Measurements from ENCODE around the gene USP20.

Gene USP20

DNA sequence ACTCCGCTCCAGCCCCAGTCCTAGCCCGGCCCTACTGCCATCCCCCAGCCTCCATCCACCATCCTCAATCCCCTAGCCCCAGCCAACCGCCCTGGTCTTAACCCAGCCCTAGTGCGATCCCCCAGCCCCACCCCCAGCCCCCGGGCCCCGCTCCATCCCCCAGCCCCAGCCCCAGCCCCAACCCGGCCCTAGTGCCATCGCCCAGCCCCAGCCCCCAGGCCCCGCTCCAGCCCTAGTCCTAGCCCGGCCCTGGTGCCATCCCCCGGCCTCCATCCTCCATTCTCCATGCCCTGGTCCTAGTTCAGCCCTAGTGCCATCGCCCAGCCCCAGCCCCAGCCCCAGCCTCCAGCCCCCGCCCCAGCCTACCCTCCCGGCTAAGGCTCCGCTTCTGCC lies 11.7 kb upstream of the USP20 start:
- DNase-seq (ENCODE audit: low read depth in 3 of 3) = no peak

DNA sequence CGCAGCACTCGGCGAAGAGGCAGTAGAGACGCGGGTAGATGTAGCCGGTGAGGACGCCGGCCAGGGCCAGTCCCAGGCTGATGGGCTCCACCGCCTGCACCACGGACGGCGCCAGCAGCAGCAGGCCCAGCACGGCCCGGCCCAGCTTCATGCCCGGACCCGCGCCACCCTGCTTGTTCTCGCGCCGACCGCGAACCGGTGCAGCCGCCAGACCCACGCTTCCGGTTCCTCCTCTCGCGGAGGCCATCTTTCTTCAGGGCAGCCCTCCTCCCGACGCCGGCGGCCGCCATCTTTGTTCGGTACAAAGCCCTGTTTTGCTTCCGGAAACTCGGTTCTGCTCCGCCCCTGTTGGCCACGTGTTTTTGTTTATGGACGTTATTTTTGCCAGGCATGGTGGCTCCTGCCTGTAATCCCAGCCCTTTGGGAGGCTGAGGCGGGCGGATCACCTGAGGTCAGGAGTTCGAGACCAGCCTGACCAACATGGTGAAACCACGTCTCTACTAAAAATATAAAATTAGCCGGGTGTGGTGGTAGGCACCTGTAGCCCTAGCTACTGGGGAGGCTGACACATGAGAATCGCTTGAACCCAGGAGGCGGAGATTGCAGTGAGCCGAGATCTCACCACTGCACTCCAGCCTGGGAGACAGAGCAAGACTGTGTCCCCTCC lies 11.2 kb upstream of the USP20 start, which contains the start of gene TOR1A:
TOR1A (minus strand) TSS at position 202 of the 667 bp plus-strand sequence; CDS start at position 151, 51 bp downstream.
- DNase-seq (ENCODE audit: low read depth in 3 of 3) = peak; percentile 84 to 91 (median 88)

DNA sequence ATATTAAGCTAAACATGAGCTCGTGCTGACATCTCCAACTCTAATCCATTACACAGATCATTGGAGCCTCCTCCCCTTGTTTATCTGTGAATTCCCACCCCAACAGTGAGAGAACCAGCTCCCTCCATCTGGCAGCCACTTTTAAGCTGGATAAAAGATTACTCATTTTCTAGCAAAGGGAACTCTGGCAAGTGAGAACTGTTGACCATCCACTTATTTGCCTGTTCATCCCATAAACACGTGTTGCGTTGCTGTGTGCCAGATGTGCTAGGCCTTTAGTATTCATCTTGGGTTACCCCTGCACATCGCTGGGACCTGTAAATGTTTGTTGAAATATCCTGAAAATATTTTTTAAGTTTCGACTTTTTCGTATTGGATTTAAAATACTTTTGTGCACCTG lies 8.9 kb upstream of the USP20 start:
- no peak for DNase-seq (ENCODE audit: low read depth in 3 of 3)

DNA sequence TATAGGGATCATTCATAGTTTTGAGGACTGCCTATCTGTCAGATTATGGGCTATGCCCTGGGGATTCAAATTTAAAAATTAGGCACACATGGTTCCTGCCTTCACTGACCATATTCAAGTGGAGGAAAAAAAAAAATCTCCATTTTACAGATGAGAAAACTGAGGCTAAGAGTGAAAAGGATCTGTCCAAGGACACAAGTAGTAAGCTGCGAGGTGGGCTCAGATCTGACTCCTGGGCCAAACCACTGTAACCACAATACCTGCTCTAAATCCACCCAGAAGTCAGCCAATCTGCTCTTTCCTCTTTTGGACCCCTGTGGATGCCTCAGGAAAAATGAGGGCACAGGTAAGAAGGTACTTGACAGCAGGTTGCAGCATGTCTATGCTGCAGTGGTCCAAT lies 8.5 kb upstream of the USP20 start:
- DNase-seq (ENCODE audit: low read depth in 3 of 3) = no peak

DNA sequence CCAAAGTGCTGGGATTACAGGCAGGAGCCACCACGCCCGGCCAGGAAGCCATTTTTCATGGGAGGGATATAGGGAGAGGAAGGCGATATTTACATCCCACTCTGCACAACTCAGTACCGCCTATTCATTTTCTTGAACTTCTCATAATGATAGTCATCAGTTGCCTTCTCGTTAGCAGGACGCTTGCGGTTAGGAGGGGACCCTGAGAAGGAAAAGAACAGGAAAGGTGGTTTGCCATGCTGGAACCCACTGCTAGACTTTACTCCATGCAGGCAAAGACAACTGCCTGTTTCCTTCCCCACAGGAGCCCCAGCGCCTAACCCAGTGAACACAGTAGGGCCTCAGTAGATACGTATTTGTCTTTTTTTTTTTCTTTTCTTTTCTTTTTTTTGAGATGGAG lies 7.2 kb upstream of the USP20 start:
- no peak for DNase-seq (ENCODE audit: low read depth in 3 of 3)

DNA sequence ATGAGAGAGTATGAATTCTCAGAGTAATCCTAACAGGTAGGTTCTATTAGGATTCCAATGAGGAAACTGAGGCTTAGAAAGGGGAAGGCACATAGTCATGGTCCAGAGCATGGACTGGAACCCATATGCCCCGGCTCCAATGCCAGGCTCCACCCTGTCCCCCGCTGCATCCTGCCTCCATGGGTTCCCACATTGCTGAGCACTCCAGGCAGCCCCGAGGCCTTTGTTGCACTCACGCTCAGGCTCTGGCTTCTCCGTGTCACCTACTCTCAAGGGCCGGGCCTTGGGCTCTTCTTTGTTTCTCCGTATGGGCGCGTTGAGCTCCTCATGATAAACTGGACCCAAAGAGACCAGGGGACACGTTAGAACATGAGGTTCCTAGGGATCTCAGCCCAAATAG lies 6.3 kb upstream of the USP20 start:
- DNase-seq (ENCODE audit: low read depth in 3 of 3) = no peak

DNA sequence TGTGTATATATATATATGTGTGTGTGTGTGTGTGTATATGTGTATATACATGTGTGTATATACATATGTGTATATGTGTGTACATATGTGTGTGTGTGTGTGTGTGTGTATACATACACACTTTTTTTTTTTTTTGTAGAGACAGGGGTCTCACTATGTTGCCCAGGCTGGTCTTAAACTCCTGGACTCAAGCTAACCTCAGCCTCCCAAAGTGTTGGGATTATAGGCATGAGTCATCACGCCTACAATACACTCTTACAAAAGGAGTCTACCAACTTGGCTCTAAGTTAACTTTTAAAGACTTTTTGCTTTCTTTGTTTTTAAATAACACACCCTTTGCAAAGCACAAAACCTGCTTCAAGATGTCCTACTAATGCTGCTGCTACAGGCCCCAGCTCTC lies 2.3 kb upstream of the USP20 start:
- no peak for DNase-seq (ENCODE audit: low read depth in 3 of 3)

DNA sequence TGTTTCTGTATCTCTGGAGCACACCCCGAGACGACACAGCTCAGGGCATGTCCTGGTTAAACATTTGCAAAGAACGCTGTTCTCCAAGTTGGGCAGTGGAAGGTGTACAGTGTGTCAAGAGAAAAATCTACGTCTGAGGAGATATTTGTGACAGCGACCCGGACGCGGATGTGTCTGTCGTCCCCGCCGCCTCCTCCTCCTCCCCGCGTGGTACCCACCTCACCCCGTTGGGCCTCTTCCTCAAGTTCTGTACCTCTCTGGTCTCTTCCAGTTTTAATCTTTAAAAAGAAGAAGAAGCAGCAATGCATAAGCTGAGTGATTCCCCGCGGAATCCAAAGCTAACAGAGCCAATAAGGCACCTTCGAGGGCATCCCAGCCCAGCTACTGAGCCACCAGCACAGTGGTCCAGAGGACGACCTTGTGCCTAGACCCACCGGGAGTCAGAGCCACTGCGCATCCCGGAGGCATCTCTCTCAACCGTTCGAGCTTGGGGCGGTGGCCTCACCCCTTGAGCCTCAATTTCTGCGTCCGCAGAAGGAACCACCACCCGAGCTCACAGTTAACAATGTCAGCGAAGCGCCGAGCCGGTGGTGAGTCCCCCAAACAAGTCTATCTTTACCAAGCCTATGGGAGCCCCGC lies 650 bp upstream of the USP20 start:
- peak in 1 of 3 experiments; percentile 32 for DNase-seq (ENCODE audit: low read depth in 3 of 3)

DNA sequence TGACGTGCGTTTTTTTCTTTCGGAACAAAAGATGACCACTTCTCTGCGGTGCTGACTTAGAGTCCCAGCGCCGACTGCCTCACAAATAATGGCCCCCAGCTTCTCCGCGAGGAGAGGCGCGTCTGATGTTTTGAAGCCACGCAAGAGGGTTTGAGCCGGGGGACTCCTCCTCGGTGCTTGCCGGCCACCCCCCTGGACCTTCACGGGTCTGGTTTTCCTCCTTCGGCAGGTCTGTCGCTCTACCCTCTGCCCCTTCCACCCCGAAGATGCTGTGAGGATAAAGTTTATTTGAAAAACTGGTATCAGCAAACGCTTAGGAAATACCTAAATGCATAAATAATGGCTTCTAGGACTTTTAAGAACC lies 584 bp downstream of the USP20 start:
- DNase-seq (ENCODE audit: low read depth in 3 of 3) = no peak

DNA sequence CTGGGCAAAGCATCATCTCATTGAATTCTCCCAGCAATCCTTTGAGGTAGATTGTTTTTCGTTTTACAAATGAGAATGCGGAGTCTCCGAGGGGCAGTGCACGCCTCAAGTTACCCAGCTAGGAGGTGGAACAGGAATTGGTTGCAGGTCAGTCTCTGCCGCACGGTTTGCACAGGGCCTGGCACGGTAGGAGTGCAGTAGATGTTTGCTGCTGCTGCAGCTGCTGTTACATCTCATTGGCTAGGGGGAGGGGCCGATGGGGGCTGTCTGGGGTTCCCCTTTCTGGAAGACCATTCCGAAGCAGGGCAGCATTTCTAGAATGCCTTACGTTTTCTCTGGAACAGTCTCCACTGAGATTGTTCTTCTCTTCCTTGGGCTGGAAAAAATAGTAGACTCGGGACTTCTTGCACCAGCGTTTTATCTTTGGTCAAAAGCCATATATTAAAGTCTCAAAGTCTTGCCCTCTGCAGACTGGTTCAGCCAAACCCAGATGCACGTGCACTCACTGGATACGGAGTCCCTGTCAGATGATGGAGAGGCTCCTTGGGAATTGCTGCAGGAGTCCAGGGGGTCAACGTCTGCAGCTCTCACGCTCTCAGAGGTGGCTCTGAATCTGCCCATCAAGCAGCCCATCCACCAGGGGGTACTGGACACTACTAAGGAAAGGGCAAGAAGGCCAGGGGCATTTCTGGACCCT lies 1.2 kb downstream of the USP20 start:
- DNase-seq (ENCODE audit: low read depth in 3 of 3) = peak in 1 of 3 experiments; percentile 45

DNA sequence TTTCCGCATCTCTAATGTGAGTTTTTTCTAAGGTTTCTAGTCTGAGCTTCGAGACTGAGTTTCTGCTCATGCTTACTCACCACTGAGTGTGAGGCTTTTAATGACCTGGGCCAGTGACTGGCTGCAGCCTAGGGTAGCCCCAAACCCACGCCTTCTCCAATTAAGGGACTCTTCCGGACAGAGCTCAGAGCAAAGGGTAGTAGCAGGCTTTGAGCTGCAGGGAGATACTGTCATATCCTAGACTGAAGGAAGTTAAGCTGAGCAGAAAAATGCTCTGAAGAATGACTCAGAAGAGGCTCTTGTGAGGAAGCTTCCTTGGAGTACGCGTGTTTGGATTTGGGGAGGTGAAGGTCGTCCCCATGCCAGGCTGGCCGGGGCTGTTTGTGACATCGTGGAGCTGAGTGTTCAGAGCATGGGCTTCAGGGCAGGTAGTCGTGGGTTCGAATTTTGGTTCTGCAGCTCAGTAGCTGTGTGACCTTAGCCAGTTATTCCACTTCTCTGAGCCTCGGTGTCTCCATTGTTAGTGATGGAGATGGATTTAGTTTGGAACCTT lies 3.5 kb downstream of the USP20 start:
- DNase-seq (ENCODE audit: low read depth in 3 of 3) = peak in 1 of 3 experiments; percentile 40

DNA sequence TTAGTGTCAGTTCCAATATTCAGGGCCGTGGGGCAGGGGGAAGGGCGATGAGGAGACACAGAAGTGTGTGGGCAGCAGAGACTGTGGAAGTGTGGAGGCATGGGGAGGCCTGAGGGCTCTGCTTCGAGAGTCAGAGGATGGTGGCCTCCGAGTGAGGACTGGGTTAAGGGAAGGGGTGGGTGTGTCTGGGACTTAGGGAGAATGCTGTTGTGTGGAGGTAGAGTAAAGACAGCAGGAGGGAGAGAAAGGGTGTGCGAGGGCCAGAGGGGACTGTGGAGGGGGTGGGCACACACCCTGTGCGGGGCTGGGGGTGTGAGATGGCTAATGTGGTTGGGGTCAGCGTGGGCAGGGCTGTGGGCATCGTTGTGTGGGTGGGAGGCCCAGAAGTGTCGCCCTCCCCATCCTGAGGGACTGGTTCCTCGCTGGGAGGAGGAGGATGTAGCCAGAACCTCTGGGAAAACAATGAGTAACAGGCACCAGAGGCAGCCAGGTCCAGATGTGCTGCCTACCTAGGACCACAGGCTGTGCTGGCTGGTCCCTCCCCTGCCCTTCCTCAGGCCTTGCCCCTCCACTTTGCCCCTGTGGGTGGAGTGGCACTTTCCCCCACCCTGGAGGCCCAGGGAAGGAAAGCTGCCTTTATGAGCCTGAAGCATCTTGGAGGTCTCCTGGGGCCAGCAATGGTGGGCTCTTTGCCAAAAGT lies 4.2 kb downstream of the USP20 start:
- DNase-seq (ENCODE audit: low read depth in 3 of 3) = no peak

DNA sequence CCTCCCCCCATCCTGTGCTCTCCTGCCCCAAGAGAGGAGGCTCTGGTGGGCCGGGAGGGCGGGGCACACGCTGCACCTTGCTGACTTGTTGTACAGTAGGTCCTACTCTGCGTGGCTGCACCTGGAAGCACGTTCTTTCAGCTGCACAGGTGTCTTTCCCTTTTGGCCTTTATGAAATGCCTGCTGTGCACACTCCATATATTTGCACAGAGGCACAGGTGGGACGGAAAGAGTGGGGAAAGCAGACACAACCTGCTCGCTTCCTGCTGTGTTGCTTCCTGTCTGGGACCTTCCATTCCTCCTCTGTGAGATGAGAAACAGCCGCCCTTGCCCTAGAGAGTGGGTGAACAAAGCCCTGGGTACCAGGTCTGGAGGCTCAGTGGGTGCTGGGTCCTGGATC lies 4.8 kb downstream of the USP20 start:
- DNase-seq (ENCODE audit: low read depth in 3 of 3) = no peak

DNA sequence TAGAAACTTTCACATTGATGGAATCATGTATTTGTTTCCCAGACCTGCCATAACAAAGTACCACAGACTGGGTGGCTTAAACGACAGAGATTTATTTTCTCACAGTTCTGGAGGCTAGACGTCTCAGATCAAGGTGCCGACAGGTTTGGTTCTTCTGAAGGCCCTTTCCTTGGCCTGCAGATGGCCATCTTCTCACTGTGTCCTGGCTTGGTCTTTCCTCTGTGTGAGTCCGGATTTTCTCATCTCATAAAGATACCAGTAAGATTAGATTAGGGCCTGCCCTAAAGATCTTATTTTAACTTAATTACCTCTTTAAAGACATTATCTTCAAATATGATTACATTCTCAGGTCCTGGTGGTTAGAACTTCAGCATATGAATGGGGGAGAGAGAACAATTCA lies 5.8 kb downstream of the USP20 start:
- DNase-seq (ENCODE audit: low read depth in 3 of 3) = no peak

DNA sequence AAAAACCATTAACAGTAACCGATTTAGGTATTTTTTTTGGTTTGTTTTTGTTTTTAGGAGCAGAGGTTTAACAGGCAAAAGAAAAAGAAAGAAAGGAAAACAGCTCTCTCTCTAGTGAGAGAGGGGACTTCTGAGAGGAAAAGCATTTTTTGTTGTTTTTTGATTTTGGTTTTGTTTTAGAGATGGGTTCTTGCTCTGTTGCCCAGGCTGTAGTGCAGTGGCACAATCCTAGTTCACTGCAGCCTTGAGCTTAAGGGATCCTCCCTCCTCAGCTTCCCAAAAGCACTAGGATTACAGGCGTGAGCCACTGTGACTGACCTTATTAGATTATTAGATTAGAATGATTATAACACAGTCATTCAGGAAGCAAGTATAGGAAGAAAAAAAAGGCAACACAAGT lies 10.1 kb downstream of the USP20 start:
- DNase-seq (ENCODE audit: low read depth in 3 of 3) = no peak

DNA sequence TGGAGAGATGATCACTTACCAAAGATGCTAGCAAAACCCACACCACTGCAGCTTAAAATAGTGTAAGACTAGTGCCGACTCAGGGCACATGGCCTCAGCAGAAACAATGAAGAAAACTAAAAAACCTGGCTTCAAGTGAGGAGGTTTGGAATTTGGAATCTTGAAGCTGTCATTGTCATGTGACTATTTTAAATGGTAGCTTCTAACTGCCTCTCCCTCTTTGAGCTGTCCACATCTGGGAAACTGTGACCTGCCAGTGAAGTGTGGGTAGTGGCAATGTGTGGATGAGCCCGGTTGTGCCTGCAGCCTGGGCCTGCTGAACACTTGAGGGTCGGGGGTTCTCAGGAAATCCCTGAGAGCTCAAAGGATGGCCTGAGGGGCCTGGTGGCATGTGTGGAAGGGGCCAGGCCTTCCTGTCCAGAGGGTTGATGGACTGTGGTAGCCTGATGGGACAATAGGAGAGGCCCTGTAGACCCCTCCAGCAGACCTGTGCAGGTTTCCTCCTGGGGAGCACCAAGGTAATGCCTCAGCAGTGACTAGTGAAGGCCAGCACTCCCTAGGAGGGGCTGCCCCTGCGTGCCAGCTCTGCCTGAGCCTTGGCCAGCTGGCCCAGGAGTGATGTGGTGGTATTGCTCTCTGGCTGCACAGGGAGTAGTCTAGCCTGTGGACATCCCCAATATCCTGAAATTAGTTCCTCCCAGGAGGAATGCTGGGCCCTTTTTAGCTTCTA lies 13.6 kb downstream of the USP20 start:
- DNase-seq (ENCODE audit: low read depth in 3 of 3) = no peak

DNA sequence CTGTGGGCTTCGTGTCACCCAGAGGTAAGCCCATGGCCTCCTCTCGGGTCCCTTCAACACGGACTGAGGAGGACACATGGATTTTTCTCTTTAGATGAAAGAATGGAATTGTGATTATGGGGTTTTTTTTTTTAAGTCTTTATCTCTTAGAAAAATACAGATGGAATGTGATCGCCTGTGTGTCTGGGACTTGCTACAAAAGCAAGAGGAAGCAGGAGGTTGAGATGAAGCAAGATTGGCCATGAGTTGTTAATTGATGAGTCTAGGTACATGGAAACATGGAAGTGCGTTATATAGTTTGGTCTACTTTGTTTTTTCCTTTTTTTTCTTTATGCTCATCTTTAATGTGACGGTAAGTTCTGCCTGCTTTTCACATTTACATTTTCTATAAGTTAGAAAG lies 14.6 kb downstream of the USP20 start:
- DNase-seq (ENCODE audit: low read depth in 3 of 3) = no peak

DNA sequence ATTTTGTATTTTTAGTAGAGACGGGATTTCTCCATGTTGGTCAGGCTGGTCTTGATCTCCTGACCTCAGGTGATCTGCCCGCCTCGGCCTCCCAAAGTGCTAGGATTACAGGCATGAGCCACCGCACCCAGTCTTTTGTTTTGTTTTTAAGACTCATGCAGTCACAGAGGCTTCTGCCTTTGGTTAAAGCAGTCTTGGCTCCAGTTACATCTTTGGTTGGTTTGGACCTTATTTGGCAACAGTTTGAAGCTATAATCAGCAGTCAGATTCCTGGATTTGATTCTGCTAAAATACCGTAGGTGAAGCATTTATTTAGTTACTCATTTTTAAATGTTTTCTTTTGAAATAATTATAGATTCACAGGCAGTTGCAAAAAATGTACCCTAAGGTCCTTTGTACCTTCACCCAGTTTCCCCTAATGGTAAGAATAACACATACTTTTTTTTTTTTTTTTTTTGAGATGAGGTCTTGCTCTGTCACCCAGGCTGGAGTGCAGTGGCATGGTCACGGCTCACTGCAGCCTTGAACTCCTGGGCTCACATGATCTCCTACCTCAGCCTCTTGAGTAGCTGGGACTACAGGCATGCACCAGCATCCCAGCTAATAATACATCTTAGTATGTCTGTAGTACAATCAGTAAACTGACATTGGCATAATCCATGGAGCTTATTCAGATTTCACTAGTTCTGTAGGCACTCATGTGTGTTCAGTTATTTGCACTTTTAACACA lies 15.7 kb downstream of the USP20 start:
- no peak for DNase-seq (ENCODE audit: low read depth in 3 of 3)

DNA sequence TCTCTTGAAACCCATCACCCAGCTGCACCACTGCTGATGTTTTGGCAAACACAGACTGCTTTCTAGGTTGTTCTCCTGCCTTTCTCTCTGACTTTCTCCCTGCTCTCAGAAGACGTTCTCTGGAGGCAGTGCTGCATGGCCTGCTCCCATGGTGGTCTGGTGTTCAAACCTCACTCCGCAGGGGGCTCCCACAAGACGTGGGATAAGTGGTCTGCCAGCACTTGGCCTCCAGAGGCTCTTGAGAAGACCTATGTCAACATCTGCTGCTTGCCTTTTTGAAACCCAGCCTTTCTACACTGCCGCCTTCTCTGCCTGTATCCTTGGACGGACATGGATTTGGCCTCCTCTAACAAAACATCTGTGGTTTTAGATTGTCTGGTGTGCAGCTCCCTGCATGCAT lies 16.6 kb downstream of the USP20 start:
- no peak for DNase-seq (ENCODE audit: low read depth in 3 of 3)

DNA sequence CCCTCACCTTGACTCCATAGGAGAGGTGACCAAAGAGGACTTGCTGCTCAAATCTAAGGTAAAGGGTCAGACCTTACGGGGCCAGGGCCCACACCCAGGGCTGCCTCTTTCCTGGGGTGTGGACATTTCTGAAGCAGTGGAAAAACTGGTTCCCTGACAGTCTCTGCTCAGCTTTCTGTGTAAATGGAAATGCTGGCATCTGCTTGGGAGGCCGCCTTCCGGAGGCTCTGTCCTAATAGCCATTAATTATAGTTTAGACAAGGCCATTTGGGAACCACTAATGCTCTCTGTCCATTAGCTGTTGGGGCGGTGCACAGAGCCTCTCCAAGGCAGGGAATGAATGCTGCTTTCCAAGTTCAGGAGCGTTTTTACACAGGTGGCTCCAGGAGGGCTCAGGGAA lies 17.3 kb downstream of the USP20 start:
- DNase-seq (ENCODE audit: low read depth in 3 of 3) = no peak

DNA sequence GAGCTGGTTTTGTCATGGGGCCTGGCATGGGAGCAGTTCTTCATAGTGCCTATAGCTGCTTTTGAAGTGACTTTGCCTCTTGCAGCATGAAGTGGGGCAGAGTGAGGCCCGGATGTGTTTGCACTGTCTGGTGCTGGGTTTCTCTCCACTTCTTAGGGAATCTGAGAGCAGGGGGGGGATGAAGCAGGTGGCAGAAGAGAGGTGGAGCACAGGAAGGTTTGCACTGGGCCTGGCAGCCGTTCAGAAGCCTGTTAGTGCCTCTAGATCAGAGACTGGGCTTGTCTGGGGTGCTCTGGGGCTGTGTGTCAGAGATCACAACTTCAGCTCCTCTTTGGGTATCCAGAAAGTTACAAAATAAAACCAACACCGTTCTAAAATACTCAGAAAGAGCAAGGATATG lies 18.4 kb downstream of the USP20 start:
- DNase-seq (ENCODE audit: low read depth in 3 of 3) = no peak

Data from stimulated activated CD4-positive, alpha-beta T cell treated with anti-CD3 and anti-CD28 coated beads, TNF-alpha, amount 100 ng/mL, for 24 hours (primary cell).